ENCODE measurements around the gene KRTAP4-7. TPM values are rescaled to one million over a fixed set of nuclear protein-coding genes. Genes with fewer than 3 reads are reported as not detected.

KRTAP4-7 gene
- total RNA-seq, 1 experiment from 2014 or later, result not detected

GRCh38 chr17:41133880-41134735 is 50.2 kb downstream of the KRTAP4-7 start:
- no peak for TF ChIP-seq CTCF (IDR thresholded peaks at IDR 0.05; ENCODE audit: insufficient read depth in 1 of 2, low read depth in 1 of 2, low read length in 1 of 2, severe bottlenecking in 1 of 2, unreplicated experiment in 1 of 2)
- H3K9me3 ChIP-seq, result no peaks in the 10 kb centered on the region
- no peaks in the 10 kb centered on the region for H3K4me1 Mint-ChIP-seq (ENCODE audit: low read depth, unreplicated experiment)
- no peaks in the 10 kb centered on the region for H3K27me3 ChIP-seq (replicated peaks; ENCODE audit: control insufficient read depth, insufficient read depth, low read length)
- no peaks in the 10 kb centered on the region for H3K4me1 ChIP-seq
- ChIA-PET CTCF (interaction anchor here (0.6 kb wide), 1 partner anchor 1313 kb away, joined by 3 read pairs; no protein-coding TSS in a partner anchor), POLR2A (no interaction called here)
- H3K27ac Mint-ChIP-seq (ENCODE audit: unreplicated experiment), result no peak overlapping the region
- H3K9me3 Mint-ChIP-seq (ENCODE audit: unreplicated experiment), result peaks cover 46% of the 10 kb centered on the region
- intact Hi-C loops (cut with micrococcal nuclease; ENCODE audit: unreplicated experiment), result no loop called here
- H3K27me3 Mint-ChIP-seq (ENCODE audit: insufficient read depth, unreplicated experiment), result no peaks in the 10 kb centered on the region
- no peak for DNase-seq
- H3K36me3 ChIP-seq (ENCODE audit: control insufficient read depth, insufficient read depth, low read length), result no peaks in the 10 kb centered on the region
- H3K4me3 ChIP-seq (ENCODE audit: low read depth, low read length), result no peak overlapping the region
- H3K36me3 Mint-ChIP-seq (ENCODE audit: insufficient read depth, unreplicated experiment), result no peaks in the 10 kb centered on the region
- BruUV-seq (replicated peaks), result no TSS peak
- no peak overlapping the region for H3K4me3 Mint-ChIP-seq (ENCODE audit: unreplicated experiment)

Other genes starting within 250 kb of the KRTAP4-7 start
- gene KRT12, start 216.9 kb upstream of the KRTAP4-7 start, total RNA-seq (2022), result not detected in 2 replicates
- 0.53 and 1.0 TPM in 2 replicates for gene KRT20, start 198.9 kb upstream of the KRTAP4-7 start, total RNA-seq (2022)
- gene KRT23, start 146.5 kb upstream of the KRTAP4-7 start, total RNA-seq (2022), result 43.6 and 47.1 TPM in 2 replicates
- gene KRT39, start 117.2 kb upstream of the KRTAP4-7 start, total RNA-seq (2022), result not detected in 2 replicates
- not detected in 2 replicates for gene KRT40, start 99.8 kb upstream of the KRTAP4-7 start, total RNA-seq (2022)
- gene KRTAP3-3, start 90.0 kb upstream of the KRTAP4-7 start, total RNA-seq (2022), result not detected in 2 replicates
- not detected in 2 replicates for gene KRTAP3-2, start 84.2 kb upstream of the KRTAP4-7 start, total RNA-seq (2022)
- 7.4 and 7.9 TPM in 2 replicates for gene KRTAP3-1, start 75.0 kb upstream of the KRTAP4-7 start, total RNA-seq (2022)
- gene KRTAP1-5, start 56.9 kb upstream of the KRTAP4-7 start, total RNA-seq (2022), result not detected in 2 replicates
- not detected in 2 replicates for gene KRTAP1-4, start 54.0 kb upstream of the KRTAP4-7 start, total RNA-seq (2022)
- not detected in 2 replicates for gene KRTAP1-3, start 49.3 kb upstream of the KRTAP4-7 start, total RNA-seq (2022)
- gene KRTAP1-1, start 42.7 kb upstream of the KRTAP4-7 start, total RNA-seq (2022), result not detected in 2 replicates
- gene KRTAP2-1, start 36.8 kb upstream of the KRTAP4-7 start, total RNA-seq (2022), result not detected in 2 replicates
- gene KRTAP2-2, start 28.9 kb upstream of the KRTAP4-7 start, total RNA-seq (2022), result not detected in 2 replicates
- gene KRTAP2-3, start 24.0 kb upstream of the KRTAP4-7 start, total RNA-seq (2022), result 3.7 and 4.9 TPM in 2 replicates
- not detected in 2 replicates for gene KRTAP2-4, start 18.3 kb upstream of the KRTAP4-7 start, total RNA-seq (2022)
- not detected in 2 replicates for gene KRTAP4-8, start 14.0 kb downstream of the KRTAP4-7 start, total RNA-seq (2022)
- gene KRTAP4-16, start 18.1 kb downstream of the KRTAP4-7 start, total RNA-seq (2022), result not detected in 2 replicates
- not detected in 2 replicates for gene KRTAP4-9, start 21.2 kb downstream of the KRTAP4-7 start, total RNA-seq (2022)
- not detected in 2 replicates for gene KRTAP4-11, start 34.2 kb downstream of the KRTAP4-7 start, total RNA-seq (2022)
- gene KRTAP4-12, start 40.0 kb downstream of the KRTAP4-7 start, total RNA-seq (2022), result not detected in 2 replicates
- gene KRTAP4-6, start 56.4 kb downstream of the KRTAP4-7 start, total RNA-seq (2022), result not detected in 2 replicates
- gene KRTAP4-5, start 65.7 kb downstream of the KRTAP4-7 start, total RNA-seq (2022), result not detected in 2 replicates
- not detected in 2 replicates for gene KRTAP4-4, start 76.6 kb downstream of the KRTAP4-7 start, total RNA-seq (2022)
- not detected in 2 replicates for gene KRTAP4-3, start 84.1 kb downstream of the KRTAP4-7 start, total RNA-seq (2022)
- gene KRTAP4-2, start 94.1 kb downstream of the KRTAP4-7 start, total RNA-seq (2022), result not detected in 2 replicates
- gene KRTAP4-1, start 100.8 kb downstream of the KRTAP4-7 start, total RNA-seq (2022), result 0.49 TPM in 1 of 2 replicates, not detected in the other
- not detected in 2 replicates for gene KRTAP9-1, start 105.7 kb downstream of the KRTAP4-7 start, total RNA-seq (2022)
- not detected in 2 replicates for gene KRTAP9-2, start 142.5 kb downstream of the KRTAP4-7 start, total RNA-seq (2022)
- gene KRTAP9-3, start 148.3 kb downstream of the KRTAP4-7 start, total RNA-seq (2022), result not detected in 2 replicates
- not detected in 2 replicates for gene KRTAP9-8, start 153.8 kb downstream of the KRTAP4-7 start, total RNA-seq (2022)
- gene KRTAP9-4, start 165.5 kb downstream of the KRTAP4-7 start, total RNA-seq (2022), result not detected in 2 replicates
- not detected in 2 replicates for gene KRTAP9-9, start 171.2 kb downstream of the KRTAP4-7 start, total RNA-seq (2022)
- gene KRTAP9-6, start 181.2 kb downstream of the KRTAP4-7 start, total RNA-seq (2022), result not detected in 2 replicates
- gene KRTAP9-7, start 191.5 kb downstream of the KRTAP4-7 start, total RNA-seq (2022), result not detected in 2 replicates
- gene KRTAP29-1, start 218.7 kb downstream of the KRTAP4-7 start, total RNA-seq (2022), result not detected in 2 replicates
- gene KRTAP16-1, start 225.2 kb downstream of the KRTAP4-7 start, total RNA-seq (2022), result not detected in 2 replicates
- gene KRTAP17-1, start 231.6 kb downstream of the KRTAP4-7 start, total RNA-seq (2022), result not detected in 2 replicates

Data from Caco-2 (cell line).